ENCODE results near the gene MYH14.

DNA sequence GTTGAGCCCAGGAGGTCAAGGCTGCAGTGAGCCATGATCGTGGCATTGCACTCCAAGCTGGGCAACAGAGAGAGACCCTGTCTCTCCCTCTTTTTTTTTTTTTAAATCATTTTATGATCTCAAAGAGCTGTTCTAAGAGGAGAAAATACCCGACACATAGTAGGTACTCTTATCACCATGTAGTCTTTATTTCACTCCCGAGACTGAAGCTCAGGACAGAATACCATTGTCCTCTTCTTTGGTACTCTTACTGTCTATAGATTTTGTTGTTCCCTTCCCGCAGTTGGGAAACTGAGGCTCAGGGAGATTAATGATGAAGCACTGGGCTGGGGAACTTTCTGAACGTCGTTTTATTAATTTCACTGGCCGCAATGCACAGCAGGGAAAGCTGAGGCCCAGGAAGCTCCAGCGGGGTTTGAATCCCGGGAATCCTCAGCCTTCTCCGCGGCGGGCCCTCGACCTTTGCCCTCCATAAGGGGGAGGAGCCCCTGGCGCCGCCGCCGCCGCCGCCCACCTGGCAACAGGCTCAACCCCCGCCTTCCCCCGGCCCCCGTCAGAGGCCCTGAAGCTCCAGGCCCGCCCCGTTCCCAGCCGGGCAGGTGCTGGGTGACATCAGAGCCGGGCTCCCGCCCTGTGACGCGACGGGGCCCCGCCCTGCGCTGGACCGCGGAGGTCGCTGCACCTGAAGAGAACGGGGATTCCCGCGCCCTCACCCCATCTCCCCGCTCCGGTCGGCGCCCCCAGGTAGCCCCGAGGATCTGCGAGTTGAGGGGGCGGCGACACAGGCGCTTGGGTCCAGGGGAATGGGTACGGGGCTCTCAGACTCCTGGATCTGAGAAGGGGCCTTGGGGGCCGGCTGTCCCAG is 1.6 kb downstream of the MYH14 start:
- TF ChIP-seq, protein P1, sequence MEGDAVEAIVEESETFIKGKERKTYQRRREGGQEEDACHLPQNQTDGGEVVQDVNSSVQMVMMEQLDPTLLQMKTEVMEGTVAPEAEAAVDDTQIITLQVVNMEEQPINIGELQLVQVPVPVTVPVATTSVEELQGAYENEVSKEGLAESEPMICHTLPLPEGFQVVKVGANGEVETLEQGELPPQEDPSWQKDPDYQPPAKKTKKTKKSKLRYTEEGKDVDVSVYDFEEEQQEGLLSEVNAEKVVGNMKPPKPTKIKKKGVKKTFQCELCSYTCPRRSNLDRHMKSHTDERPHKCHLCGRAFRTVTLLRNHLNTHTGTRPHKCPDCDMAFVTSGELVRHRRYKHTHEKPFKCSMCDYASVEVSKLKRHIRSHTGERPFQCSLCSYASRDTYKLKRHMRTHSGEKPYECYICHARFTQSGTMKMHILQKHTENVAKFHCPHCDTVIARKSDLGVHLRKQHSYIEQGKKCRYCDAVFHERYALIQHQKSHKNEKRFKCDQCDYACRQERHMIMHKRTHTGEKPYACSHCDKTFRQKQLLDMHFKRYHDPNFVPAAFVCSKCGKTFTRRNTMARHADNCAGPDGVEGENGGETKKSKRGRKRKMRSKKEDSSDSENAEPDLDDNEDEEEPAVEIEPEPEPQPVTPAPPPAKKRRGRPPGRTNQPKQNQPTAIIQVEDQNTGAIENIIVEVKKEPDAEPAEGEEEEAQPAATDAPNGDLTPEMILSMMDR (IDR thresholded peaks at IDR 0.05 in 2 of 3, conservative IDR thresholded peaks at IDR 0.05 in 1 of 3; ENCODE audit: insufficient read depth in 2 of 3, low read depth in 1 of 3, low read length in 3 of 3), result no peak
- TF ChIP-seq TAF1 (IDR thresholded peaks at IDR 0.05; ENCODE audit: control insufficient read depth, extremely low read depth, insufficient read depth, low read length, severe bottlenecking) (no peak), MTA1 (IDR thresholded peaks at IDR 0.05; ENCODE audit: borderline replicate concordance) (no peak), U2AF2 (optimal IDR thresholded peaks at IDR 0.05; ENCODE audit: low read depth, low read length) (no peak), EZH2 (IDR thresholded peaks at IDR 0.05; ENCODE audit: borderline replicate concordance, low read depth, low read length) (no peak), MEF2D (tag; conservative IDR thresholded peaks at IDR 0.05; ENCODE audit: low read depth) (no peak), RAD21 (CRISPR knock-in tag; conservative IDR thresholded peaks at IDR 0.05 in 1 of 2, IDR thresholded peaks at IDR 0.05 in 1 of 2) (no peak), MXI1 (IDR thresholded peaks at IDR 0.05; ENCODE audit: low read depth, low read length) (no peak)

Data from K562 (cell line).